GM19239 (cell line): ENCODE data around the gene PEMT.
"Not testable (repeated sequence)": the region's sequence is repeated elsewhere in the genome, so short reads cannot be mapped to it uniquely, and the experiment has no call there.

Source experiments
- DNase-seq: peaks from one replicate; pipeline ENCODE4 v3.0.0; 2011; ENCODE audit warnings: low spot score; ENCODE audit not compliant: insufficient read length
- FAIRE-seq: peaks from 2 replicates; lab custom pipeline; 2011; peaks lifted over from hg19 to GRCh38; lab: Jason Lieb, UNC

PEMT gene

DNA sequence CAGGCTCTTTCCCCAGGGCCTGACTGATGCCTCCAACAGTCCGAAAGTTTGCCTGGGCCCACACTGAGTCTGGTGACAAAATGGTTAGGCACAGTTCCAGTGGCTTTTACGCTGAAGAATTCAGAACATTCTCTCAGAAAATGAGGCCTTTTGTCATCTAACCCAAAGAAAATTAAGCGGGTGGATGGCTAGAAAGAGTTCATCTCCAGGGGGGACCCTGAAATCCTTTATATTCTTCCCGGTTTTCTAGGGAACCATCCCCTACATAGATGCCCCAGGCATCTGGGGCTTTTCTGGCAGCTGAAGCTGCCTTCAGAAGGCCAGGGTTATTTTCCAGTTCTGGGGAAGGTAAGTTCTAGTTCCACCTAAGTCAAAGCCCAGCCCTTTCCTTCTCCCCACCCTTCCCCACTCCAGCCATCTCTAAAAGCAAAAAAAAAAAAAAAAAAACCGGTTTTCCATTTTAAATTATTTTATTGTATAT lies 97.5 kb downstream of the PEMT start:
- DNase-seq (no peak), FAIRE-seq (no peak)

DNA sequence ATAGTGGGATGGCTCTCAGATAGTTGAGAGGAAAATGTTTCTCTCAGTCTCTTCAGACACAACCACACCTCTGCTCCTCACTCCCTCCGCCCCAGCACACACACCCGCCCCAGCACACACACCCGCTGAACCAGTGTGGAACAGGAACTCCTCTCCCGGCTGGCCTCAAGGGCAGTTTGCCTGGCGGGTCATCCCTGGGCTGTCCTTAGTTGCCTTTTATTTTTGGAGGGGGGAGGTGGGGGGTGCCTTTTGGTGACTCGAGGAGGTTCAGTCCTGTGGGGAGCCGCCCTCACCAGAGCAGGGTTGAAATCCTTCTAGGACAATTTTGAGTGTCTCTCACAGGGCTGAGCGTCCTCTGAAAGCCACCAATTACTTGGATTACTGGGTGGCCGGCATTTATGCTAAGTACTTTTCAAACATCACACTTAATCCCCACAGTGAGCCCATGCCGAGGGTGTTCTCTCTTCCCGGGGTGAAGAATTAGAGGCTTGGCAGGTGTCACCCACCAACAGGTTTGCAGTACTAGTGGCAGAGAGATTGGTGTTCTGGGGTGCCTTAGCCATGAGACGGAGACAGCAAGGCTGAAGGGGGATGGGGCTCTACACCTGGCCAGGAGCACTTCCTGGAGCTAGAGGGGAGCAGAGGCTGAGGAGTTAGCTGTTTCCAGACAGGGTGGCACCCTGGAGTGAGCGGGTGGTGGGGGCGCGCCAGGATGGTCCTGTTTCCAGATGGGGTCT lies 98.1 kb downstream of the PEMT start:
- FAIRE-seq, result no peak
- no peak for DNase-seq

DNA sequence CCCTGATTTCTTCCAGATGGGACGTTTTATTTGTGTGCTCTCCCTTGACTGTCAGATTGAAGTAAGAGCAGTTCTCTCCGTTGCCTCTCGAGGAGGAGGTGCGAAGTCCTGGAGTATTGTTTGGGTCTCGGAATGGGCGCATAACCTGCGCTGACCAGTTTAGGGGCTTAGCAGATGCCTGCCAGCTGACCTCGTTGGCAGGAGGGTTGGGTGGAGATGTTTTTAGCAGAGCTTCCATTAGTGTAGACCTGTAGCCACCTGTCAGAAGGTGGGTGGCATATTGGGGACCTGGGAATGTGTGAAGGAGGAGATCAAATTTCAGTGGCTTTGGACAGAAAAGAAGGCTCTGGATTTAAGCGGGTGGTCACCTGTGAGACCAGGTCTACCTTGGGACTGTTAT lies 98.9 kb downstream of the PEMT start:
- FAIRE-seq, result no peak
- no peak for DNase-seq

DNA sequence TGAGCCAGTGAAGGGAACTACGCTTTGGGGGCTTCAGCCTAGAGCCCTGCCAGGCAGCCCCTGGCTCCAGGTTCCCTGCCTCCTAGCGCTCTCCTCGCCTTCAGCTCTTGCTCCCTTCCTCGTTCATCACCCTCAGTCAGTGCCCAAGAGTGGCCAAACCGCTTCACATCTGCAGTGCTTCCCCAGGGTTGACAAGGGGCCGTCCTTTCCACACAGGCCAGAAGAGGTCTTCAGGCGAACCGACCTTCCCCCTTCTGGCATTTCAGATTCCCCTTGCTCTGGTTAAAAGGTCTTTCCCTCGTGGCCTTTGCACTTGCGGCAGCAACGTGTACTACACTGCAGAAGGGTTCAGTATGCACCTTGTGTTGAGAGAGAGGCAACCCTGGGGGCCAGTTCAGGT lies 99.4 kb downstream of the PEMT start:
- DNase-seq (no peak), FAIRE-seq (no peak)

DNA sequence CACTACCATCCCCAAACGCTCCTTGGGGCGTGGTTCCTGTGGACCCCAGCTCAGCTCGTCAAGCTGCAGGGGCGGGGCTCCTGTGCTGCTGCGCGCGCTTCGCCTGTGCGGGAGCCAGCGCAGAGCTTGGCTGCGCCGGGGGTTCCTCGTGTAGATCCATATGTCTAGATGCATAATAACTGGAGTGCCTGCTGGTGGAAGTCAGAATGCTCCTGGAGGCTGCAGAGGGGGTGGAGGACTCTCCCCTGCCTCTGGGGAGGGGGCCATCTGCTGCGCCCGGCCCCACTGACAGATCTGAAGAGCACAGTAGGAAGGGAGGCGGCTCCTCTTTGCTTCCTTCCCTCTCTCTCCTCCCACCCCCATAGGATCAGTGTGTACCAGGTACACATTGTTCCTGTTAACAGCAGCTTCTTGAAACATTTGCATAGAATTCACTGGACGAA lies 99.9 kb downstream of the PEMT start:
- DNase-seq (no peak), FAIRE-seq (no peak)

DNA sequence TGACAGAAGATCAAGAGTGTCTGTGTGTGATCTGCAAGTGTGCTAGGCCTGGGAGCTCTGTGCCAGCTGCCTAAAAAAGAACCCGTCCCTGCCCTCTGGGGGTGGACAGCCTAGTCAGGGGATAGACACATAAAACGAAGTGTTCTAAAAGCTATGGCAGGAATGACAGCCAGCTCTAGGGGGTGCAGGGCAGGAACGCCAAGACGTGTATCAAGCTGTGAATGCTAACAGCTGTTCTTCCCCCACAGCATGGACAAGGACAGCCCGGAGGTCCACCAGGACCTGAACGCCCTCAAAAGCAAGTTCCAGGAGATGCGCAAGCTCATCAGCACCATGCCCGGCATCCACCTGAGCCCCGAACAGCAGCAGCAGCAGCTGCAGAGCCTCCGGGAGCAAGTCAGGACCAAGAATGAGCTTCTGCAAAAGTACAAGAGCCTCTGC lies 100.5 kb downstream of the PEMT start:
- FAIRE-seq (no peak), DNase-seq (no peak)

DNA sequence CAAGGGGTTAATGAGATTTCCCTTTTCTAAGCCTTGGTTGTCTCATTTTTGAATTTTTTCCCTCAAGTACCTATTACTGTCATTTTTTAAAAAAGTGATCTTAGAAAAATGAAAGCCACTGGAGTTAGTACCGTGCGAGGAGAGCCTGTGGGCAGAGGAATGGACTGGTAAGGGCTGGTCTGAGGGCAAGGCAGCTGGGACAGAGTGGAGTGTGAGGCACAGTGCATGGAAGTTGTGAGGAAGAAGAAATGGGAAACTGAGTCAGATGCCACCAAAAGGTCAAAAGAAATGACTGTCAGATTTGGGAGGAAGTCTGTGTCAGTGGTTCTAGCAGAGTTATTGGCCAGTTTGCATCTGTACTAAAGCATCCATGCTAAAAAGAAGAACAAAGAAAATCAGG lies 103.5 kb downstream of the PEMT start:
- DNase-seq, result no peak
- FAIRE-seq, result no peak

DNA sequence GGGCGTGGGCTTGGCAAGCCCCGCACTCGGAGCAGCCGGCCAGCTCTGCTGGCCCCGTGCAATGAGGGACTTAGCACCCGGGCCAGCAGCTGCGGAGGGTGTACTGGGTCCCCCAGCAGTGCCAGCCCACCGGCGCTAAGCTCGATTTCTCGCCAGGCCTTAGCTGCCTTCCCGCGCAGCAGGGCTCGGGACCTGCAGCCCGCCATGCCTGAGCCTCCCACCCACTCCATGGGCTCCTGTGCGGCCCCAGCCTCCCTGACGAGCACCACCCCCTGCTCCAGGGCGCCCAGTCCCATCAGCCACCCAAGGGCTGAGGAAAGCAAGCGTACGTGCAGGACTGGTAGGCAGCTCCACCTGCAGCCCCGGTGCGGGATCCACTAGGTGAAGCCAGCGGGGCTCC lies 105.1 kb downstream of the PEMT start:
- FAIRE-seq, DNase-seq: not testable (repeated sequence)

DNA sequence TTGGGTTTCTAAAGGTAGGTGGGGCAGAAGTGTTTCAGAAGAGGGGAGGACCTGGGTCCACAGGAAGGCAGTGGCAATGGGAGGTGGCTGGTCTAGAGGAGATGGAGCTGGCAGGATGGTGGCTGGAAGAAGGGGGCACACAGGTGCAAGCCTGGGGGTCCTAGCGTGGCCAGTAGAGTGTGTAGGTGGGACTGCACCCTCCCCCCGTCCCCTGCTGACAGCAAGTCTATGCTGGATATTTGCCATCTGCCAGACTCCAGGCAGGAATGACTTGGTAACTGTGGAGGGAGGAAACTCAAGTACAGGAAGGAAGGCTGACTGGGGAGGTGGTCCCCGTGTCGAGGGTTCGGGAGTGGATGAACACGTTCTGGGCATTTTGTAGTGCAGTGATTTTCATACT lies 106.1 kb downstream of the PEMT start:
- no peak for DNase-seq
- FAIRE-seq, result no peak

DNA sequence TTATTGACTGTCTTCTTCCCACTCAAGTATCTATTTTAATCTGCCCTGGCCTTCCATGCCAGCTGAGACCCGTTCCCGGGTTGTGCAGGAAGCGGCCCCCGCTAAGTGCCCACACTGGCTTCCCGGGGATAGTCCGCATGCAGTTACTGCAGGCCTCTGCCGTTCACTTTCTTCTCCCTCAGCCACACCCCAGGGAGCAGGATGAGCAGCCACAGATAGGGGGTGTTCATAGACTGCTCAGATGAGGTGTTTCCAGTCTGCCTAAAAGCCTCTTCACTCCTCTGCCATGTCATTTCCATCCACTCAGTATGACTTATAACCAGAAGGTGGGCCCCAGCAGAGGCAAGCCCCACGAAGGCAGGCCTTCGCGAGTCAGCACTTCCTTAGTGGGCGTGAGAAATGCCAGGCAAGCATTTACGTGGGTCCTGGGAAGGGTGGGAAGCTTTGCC lies 107.0 kb downstream of the PEMT start:
- DNase-seq (no peak), FAIRE-seq (no peak)

DNA sequence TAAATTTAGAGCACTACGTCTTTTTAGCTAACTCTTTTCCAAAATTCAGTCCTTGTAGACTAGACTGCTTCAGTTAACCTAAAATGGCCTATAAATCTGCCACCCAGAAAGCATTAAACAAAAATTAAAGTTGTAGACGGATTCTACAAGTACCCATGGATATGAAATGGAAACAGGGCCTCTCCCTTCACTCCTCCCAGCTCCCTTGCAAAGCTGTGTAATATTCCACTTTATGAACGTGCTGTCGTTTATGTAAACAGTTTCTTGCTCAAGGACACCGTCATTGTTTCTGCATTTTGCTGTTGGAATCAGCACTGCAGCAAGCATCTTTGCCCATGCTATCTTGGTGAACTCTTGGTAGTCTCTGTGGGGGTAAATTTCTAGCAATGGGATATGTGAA lies 109.6 kb downstream of the PEMT start:
- FAIRE-seq (no peak), DNase-seq (no peak)

DNA sequence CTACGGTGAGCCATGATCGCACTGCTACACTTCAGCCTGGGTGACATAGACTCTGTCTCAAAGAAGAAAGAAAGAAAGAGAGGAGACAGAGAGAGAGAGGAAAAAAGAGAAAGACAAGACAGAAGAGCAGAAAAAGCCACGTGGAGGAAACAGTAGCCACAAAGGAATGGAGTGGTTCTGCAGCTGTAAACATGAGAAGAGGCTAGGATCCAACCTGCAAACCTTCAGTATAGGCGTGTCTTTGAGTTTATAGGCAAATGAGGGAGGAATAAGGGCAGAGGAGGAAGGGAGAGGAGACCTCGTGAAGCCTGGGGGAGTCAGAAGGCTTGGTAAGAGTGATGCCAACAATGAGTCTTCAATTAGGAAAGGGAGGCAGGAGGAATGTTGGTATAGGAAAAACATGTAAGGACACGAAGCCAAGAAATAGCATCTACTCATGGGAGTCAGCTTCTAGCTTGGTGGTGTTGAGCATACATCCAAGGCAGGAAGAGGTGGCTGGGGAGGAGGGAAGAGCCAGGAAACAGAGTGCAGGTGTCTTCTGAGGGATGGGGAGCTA lies 110.8 kb downstream of the PEMT start:
- FAIRE-seq, result no peak
- no peak for DNase-seq

DNA sequence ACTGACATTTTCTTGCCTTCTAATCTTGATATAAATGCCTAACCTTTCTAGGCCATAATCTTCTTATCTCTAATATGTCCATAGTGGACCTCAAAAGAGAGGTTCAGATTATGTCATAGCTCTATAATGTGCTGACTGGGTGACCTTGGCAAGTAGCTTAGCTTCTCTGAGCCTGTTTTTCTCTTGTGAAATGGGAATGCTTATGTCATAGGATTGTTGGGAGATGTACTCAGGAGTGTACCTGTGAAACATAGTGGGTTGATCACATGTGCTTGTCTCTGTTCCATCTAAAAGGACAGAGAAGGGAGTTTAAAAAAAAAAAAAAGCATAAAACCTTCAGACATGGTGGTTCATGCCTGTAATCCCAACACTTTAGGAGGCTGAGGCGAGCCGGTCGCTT lies 112.3 kb downstream of the PEMT start:
- no peak for DNase-seq
- no peak for FAIRE-seq

DNA sequence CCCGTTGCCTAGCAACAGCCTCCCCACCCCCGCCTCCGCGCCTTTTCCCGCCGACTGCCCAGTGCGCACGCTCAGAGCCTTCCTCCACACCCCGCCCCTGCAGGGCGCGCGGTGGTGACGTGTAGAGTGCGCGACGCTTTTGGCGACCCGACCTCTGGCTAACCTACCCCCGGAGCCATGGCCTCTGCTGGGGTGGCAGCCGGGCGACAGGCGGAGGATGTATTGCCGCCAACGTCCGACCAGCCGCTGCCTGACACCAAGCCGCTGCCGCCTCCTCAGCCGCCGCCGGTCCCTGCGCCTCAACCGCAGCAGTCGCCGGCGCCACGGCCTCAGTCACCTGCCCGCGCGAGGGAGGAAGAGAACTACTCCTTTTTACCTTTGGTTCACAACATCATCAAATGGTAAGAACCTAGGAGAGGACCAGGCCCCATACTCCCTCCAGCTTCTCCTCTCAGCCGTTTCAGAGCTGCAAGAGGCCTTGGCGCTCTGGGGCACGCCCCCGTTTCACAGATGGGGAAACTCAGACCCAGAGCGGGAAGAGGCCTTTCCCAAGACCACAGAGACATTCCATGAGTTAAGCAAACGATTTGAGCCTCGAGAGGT lies 114.5 kb downstream of the PEMT start, which contains the start of gene MED9:
Gene MED9 (plus strand): TSS at position 136 of the 603 bp plus-strand sequence. CDS start 42 bp downstream, at position 178.
- DNase-seq, result peak; percentile 98
- FAIRE-seq, result peak; percentile 89

DNA sequence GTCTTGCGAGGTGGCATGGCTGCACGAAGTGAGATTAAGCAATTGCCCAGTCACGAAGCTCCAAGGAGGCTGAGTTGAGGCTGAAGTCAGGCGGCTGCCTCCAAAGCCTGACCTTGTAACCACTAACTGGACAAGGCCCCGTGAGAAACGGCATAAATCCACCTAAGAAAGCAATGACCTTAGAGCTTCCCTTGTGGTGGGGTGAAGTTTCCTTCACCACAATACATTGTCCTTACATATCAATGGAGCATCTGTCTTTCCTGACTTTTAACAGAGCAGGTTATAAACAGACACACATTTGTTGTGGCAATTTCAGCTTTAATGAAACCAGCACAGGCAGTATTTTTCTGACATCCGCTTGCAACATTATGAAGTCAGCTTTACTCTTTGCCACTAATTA lies 117.2 kb downstream of the PEMT start:
- FAIRE-seq (no peak), DNase-seq (no peak)

DNA sequence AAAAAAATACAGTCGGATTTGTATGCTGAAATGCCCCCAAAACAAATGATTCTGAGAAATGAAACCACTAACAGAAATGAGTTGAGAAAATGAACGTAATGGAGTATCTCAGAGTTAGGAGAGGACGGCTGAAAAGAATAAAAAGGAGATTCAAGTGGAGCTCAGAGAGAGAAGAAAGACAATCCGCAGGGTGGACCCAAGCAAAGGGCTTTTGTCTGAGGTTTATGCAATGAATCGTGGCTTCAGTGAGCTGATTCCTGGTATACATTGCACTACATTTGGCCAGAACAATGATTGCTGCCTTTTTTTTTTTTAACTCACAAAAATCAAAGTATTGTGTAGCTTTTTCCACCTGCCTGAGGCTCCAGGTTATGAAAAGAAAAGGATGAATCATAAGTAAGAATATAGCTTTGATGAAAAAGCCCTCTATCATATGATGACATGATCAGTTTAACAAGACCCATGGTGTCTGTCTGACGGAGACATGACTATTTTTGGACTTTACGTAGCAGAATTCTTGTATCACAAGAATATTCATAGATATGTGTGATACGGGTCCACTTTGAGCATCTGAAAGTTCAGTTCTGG lies 119.1 kb downstream of the PEMT start:
- DNase-seq (no peak), FAIRE-seq (no peak)

DNA sequence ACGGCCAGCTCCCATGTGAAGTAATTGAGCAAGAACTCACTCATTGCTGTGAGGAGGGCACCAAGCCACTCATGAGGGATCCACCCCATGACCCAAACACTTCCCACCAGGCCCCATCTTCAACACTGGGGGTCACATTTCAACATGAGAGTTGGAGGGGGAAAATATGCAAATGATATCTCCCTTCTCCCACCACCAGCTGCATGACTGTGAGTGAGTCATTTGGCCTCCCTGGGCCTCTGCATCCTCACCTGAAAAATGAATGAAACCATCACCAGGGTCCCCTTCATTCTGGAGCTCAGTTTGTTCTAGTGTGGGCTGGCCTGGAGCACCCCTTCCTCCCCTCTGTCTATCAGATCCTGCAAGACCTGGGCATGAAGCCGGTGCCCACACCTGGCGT lies 121.5 kb downstream of the PEMT start:
- DNase-seq (no peak), FAIRE-seq (no peak)

DNA sequence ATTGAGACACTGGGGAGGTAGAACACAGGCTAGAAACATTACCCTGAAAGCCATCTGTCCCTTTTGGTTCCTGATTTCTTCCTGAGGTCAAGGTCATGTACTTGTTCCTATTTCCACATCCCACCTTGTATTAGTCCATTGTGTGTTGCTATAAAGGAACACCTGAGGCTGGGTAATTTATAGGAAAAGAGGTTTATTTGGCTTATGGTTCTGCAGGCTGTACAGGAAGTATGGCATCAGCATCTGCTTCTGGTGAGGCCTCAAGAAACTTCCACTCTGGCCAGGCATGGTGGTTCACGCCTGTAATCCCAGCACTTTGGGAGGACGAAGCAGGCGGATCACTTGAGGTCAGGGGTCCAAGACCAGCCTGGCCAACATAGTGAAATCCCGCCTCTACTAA lies 122.2 kb downstream of the PEMT start:
- no peak for DNase-seq
- no peak for FAIRE-seq

DNA sequence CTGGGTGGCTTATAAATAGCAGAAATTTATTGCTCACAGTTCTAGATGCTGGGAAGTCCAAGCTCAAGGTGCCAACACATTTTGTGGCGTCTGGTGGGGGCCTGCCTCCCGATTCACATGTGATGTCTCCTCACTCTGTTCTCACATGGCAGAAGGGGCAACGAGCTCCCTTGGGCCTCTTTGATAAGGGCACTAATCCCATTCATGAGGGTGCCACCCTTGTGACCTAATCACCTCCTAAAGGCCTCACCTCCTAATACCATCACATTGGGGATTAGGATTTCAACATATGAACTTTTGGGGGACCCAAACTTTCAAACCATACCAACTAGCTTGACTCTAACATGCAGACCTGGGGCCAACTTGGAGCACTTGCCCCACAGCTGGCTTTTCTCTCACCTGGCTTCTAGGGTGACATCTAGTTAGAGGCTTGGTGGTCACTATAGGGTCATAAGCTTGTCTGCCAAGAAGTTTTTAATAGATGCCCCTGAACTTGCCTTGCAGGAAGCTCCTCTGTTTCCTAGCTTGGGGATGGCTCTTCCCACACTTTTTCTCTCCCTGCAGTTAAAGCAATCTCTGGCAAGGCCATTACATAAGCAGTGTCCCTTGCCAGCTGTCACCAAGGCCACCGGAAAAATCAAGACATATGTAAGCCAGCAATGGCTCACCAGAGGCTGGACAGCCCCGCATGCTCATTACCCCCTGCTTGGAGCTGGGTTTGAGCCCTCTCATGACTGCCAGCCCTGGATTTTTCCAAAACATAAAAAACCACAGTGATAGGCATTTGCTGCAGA lies 123.1 kb downstream of the PEMT start:
- no peak for FAIRE-seq
- no peak for DNase-seq

DNA sequence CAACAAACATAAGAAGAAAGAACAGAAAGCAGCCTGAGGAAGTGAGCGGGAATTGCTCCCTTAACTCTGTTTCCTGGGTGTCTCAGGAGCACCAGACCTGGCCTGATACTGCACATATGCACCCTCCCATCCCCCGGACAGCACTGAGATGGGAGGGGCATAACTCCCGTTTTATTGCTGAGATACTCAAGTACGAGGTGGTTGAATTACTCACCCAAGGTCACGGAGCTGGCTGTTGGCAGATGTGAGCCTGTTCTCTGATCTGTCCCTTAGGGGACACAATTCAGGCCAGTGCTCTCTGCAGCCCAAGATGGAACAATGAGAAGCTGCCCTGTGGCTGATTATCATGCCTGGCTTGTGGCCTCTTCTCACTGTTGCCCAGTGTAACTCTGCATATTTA lies 123.8 kb downstream of the PEMT start:
- FAIRE-seq (no peak), DNase-seq (no peak)
